GM21390 (cell line): ENCODE measurements around the gene OPCML.

Experiments
- ATAC-seq: cut with Tn5 transposase; IDR thresholded peaks from one replicate; pipeline ENCODE4 v1.9.1; 2021; ENCODE audit not compliant: unreplicated experiment

Gene OPCML

DNA sequence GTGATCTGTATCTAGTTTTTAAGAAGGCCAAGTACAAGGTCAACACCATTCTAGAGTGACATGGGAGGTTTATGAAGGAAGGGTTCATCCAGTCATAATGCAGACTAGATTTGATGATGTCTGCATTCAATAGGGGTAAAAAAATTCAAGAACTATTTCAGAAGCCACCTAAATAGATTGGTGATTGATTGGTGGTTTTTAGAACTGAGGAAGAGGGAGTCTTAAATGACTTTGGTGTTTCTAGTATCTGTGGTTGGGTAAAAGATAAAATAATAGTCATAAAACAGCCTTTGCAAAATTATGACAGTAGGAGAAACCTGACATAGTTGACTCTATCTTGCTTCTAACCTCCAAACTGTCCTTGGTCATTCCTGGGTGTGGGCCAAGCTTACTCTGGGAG is 114.1 kb downstream of the OPCML start:
- ATAC-seq = no peak

DNA sequence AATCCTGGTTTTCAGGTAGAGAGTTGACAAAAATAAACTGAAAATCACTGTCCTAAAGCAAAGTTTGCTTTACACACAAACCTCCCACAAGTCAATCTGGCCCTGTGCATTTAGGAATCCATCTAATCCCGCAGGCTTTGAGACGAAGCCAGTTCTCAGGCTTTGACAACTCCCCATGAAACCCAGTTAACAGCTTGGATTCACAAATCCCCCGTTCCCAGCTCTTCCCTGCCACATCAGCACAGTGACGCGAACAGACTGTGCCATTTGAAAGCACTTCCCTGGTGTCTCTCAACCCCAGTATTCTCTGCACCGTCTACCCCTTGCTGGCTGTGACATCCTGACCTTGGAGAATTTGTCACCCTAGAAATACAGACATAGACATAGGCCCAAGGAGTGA is 117.8 kb downstream of the OPCML start:
- ATAC-seq = no peak

GRCh38 chr11:133413703-133414102 is 118.6 kb downstream of the OPCML start:
- ATAC-seq = no peak

DNA sequence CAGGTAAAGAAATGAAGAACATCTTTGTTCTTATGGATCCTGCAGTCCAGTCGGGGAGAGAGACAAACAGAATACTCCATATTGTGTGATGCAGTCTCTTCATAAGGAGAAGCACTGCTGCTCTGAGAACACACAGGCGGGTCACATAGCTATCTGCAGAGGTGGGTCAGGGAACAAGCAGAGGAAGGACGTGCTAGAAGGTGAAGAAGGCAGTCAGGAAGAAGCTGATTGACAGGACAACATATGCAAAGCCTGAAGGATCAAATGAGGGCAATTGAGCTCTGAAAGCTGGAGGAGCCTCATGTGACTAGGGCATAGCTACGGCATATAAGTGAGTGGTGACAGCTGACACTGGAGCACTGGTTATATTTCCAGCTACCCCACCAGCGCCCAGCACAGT is 122.5 kb downstream of the OPCML start:
- ATAC-seq = no peak

DNA sequence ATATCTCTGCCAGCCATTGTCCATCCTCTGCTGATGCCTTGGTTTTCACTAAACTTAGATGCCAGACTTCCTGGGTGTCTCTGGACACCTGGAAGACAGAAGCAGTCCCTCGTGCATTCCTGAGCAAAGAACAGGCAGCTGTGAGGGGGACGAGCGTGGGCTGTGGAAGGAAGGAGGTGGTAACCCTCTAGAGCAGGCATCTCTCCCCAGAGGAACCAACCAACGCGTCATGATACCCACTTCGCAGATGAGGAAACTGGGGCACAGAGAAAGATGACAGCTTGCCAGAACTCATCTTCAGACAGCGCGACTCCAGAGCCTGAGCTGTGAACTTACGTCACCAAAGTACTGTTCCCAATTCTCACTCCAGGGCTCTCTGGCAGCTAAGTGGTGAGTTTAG is 123.4 kb downstream of the OPCML start:
- ATAC-seq = no peak

DNA sequence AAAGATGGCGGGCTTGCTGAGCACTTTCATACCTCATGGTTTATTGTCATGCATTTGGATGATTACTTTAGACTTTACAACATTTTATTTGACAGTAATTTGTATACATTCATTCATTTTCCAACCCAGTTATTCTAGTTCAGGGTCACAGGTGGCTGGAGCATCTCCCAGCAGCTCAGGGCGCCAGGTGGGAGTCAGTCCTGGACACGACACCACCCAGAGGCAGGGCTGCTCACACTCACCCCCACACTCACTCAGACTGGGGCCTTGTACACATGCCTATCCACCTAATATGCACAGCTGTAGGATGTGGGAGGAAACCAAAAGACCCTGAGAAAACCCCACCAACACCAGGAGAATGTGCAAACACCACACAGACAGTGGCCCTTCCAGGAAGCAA is 123.9 kb downstream of the OPCML start:
- no peak for ATAC-seq

GRCh38 chr11:133406489-133406888 is 125.8 kb downstream of the OPCML start:
- no peak for ATAC-seq

DNA sequence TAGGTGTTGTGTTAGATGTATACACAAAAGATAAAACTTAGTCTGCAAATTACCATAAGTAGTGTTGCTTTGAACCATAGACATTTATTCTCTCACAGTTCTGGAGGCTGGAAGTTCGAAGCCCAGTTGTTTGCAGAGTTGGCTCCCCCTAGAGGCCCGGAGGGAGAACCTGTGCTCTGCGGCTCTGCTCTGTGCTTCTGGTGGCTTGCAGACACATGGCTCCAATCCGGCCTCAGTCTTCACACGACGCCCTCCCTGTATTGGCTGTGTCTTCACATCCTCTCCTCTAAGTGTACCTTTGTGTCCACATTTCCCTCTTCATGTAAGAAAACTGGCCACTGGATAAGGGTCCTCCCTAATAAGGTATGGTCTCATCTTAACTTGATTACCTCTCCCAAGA is 128.4 kb downstream of the OPCML start:
- ATAC-seq = no peak

DNA sequence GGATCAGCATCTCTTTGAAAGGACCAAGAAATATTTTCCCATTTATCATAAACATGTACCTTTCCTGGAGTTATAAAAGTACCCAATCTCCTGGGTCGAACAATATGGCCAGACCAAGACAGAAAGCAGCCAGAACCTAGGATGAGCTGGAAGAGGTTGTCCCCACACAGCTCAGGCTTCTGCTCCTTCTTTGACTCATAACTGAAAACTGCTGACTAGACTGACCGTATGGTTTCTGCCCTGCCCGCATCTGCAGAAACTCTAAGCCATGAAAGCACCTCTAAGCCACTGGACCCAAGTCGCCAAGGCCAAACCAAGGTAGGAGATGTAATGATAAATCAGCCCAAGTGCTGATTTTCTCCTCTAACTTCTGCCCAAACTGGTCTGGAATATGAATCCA is 129.8 kb downstream of the OPCML start:
- ATAC-seq = no peak

- no peak for ATAC-seq
These were observed 132.3 kb downstream of the OPCML start for GRCh38 chr11:133399855-133400625.

GRCh38 chr11:133399294-133399693 is 133.0 kb downstream of the OPCML start:
- no peak for ATAC-seq

DNA sequence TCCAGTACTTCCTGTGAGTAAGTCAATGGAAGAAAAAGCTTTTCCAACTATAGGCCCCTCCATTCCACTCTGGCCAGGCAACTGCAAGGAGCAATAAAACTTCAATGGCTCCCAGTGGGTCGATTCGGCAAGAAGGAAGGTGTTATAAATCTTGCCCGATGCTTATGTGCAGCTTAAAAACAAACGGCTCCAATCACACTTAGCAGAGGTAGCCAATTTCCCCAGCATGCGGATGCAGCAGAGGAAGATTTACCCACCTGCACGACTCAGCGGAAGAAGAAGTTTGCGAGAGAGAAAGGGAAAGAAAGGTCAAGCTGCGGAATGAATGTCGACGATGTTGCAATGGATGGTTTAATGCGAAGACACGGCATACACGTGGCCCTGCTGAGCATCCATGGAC is 141.5 kb downstream of the OPCML start:
- ATAC-seq = no peak

DNA sequence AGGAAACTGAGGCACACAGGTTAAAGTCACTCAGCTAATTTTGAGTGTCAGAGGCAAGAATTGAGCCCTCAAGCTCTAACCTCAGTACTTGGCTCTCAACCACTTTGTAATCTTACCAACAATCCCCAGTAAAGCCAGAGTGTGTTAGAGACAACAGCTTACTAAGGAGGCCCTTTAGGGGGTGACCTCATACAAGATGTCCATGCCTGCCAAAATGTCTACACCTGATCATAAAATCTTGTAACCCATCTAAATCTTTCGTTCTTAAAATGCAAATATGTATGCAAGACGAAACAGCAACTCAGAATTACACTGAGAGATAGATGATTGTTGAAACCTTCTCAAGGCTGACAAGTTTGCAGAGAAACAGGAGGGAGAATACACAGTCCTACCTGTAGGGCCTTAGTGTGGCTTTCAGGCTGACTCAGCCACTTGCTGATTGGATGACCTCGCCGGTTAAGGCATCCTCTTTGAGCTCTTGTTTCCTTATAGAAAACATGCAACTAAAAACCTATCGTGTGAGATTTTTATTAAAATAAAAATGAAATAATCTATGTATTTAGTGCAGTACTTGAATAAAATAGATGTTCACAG is 143.2 kb downstream of the OPCML start:
- ATAC-seq = peak; percentile 79

GRCh38 chr11:133388260-133388659 is 144.0 kb downstream of the OPCML start:
- no peak for ATAC-seq

DNA sequence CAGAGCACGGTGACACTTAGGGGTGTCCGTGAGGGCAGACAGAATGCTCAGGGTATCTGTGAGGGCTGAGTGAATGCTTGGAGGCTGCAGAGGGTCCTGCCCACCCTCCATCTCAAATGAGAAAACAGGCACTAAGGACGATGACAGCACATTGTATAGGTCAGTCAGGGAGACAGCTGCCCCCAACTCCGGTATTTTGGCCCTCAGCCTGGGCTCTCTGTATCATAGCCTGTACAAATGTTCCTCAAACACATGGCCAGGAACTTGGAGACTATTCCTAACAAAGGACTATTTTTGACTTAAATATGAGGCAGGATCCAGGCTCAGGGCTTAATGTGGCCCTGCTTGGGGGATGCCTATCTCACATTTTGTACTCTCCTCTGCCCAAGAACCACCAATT is 145.4 kb downstream of the OPCML start:
- ATAC-seq = no peak

GRCh38 chr11:133386262-133386661 is 146.0 kb downstream of the OPCML start:
- ATAC-seq = no peak

- ATAC-seq = no peak
These were observed 146.5 kb downstream of the OPCML start for GRCh38 chr11:133385781-133386180.

DNA sequence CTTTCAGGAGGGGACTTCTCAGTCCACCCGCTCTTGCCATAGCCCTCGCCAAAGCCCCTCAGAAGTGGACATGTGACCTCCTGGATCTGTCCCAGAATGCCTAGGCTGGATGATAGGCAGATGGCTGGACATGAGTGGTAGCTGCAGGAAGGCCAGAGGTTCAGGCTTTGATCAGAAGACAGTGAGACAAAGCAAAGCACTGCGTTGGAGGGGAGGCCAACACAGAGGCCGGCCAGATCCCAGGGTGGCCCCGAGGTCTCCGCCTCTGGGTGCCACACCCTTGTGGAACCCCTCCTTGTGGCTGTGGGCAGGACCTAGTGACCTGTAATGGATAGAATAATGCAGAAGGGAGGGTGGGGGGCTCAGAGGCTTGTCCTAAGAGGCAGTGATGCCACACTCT is 147.6 kb downstream of the OPCML start:
- no peak for ATAC-seq

GRCh38 chr11:133383689-133384088 is 148.6 kb downstream of the OPCML start:
- ATAC-seq = no peak

DNA sequence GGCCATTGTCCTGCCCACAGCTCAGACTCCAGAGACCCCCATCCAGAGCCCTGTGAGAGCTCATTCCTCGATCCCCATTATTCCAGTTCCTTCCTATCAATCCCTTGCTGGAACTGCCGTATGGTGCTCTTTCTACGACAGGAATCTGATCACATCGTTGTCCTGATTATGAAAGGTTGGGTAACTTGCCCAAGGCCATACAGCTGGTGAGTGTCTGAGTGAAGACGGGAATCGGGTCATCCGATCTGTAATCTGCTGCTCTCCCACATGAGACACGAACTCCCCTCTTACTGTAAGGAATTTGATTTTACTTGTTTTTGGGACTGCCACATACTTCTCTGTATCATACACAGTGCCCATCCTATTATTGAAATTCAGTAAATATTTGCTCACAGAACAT is 149.1 kb downstream of the OPCML start:
- no peak for ATAC-seq

DNA sequence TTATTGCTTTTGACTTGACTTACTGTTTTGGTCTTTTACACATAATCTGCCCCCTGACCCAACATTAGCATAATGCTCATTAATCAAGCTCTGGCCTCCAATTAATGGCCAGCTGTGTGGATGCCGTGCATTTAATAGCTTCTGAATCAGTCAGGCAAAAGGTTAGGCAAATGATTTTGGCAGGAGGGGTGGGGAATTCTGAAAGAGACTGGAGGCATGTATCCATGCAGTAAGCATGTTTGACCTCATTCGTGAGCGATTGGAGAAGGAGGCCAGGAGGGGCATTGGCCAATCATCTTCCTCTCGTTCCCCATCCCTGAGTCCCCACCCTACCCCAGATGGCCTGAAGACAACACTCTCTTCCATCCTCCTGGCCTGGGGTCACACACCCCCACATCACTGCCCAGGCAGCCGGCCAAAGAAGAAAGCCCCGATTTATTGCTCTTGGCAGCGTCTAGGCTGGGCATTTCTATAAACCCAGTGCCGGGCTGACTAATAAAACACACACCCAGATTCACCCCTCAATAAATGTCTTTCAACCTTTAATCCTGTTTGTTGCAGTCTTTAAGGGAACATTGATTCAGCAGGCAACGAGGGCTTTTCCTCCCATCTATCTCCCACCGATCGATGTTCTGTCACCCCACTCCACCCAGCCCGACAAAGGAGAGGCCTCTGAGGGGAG is 150.0 kb downstream of the OPCML start:
- ATAC-seq = no peak

DNA sequence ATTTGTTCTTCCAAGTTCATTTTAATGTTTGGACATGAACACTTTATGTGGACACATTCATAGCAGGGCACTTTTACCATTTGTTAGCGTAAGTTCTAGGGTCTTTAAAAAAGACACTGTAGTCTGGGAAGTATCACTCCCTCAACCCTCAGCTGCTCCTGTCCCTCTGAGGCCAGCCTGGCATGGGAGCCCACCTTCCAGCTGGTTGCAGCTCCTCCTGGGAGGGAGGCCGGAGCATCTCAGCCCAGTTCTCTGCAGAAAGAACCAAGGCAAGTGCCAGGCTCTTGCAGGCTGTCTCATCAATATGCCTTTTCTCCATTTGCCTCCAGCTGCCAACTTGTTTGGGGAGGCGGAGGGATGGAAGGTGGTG is 150.6 kb downstream of the OPCML start:
- ATAC-seq = no peak
